BLaER1 treated with 17β-estradiol and CSF1 and Interleukin-3, amounts not matched to agents 10 nM and 100 nM (cell line): ENCODE measurements around the gene SMURF1.
A peak's percentile ranks its signal among the peaks of the same experiment; 100 is the strongest.

Experiments
- H3K27ac ChIP-seq, 11 experiments: shearing (Covaris generic); formaldehyde crosslinking; 2 replicates each; pipeline ENCODE4 v1.8.1; 2022
- H3K27me3 ChIP-seq, 11 experiments: shearing (Covaris generic); formaldehyde crosslinking; 2 replicates each; pipeline ENCODE4 v1.8.1; 2022
- H3K36me3 ChIP-seq, 11 experiments: shearing (Covaris generic); formaldehyde crosslinking; 2 replicates each; pipeline ENCODE4 v1.8.1; 2022
- H3K4me1 ChIP-seq, 10 experiments: shearing (Covaris generic); formaldehyde crosslinking; 2 replicates each; pipeline ENCODE4 v1.8.1; 2022
- H3K4me2 ChIP-seq, 11 experiments: shearing (Covaris generic); formaldehyde crosslinking; 2 replicates each; pipeline ENCODE4 v1.8.1; 2022
- H3K4me3 ChIP-seq, 10 experiments: shearing (Covaris generic); formaldehyde crosslinking; 2 replicates each; pipeline ENCODE4 v1.8.1; 2022
- H3K9ac ChIP-seq, 11 experiments: shearing (Covaris generic); formaldehyde crosslinking; 2 replicates each; pipeline ENCODE4 v1.8.1; 2022
- H3K9me3 ChIP-seq, 11 experiments: shearing (Covaris generic); formaldehyde crosslinking; replicated peaks in 1 of 11; 2 replicates each; pipeline ENCODE4 v1.8.1; 2022
- H4K20me1 ChIP-seq, 11 experiments: shearing (Covaris generic); formaldehyde crosslinking; 2 replicates each; pipeline ENCODE4 v1.8.1; 2022
- Cebpa-rat ChIP-seq, 11 experiments: shearing (Covaris generic); IDR thresholded peaks; 2 replicates each; pipeline ENCODE4 v1.8.1; 2022

The SMURF1 gene

DNA sequence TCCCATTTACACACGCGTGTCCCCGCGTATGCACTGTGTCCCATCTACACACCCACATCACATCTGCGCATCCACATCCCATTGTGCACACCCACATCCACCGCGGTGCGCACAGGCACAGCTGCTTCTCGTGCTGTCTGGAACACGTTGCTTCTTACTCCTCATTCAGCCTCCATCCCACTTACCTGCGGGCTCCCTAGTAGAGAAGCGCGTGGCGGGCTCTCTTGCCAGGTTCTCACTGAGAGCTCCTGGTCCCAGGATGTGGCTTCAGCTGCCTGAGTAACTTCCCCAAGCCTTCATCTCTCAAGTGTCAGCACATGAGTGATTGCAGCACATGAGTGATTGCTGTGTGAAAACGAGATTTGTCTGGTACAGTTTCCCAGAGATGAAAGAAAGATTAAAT, 147.8 kb downstream of the SMURF1 start:
- Histone ChIP-seq H3K27me3 (no peaks in the 10 kb centered on the region), H3K4me1 (peaks cover 0 to 18% (median 6%) of the 10 kb centered on the region in 10 experiments; a peak in 8 of 20 replicates), H3K36me3 (peaks cover 99 to 100% (median 100%) of the 10 kb centered on the region in 11 experiments), H4K20me1 (peaks cover 0 to 70% (median 22%) of the 10 kb centered on the region in 11 experiments; a peak in 12 of 22 replicates), H3K9me3 (no peaks in the 10 kb centered on the region), H3K4me3 (no peak overlapping the region), H3K27ac (no peak overlapping the region), H3K9ac (no peak overlapping the region; a peak in 2 of 22 replicates), H3K4me2 (peak overlapping the region in 1 of 11 experiments; percentile 5; a peak in 1 of 22 replicates)
- TF ChIP-seq Cebpa-rat (IDR thresholded peaks at IDR 0.05), result no peak

DNA sequence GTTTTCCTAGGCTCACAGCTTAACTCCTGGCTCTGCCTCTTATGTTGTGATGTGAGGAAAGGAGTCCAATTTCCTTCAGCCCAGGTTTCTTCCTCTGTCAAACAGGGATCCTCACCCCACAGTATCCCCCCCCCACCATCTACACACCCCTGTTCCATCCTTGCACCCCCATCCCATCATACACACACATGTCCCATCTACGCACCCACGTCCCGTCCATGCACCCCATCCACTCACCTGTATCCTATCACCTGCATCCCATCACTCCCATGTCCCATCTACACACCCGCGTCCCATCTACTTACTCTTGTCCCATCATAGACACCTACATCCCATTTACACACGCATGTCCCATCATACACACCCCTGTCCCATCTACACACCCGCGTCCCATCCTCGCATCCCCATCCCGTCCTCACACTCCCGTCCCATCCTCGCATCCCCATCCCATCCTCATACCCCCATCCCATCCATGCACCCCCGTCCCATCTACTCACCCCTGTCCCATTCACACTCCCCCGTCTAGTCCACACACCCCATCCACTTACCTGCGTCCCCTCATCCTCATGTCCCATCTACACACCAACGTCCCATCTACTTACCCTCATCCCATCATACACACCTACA, 148.3 kb downstream of the SMURF1 start:
- Histone ChIP-seq H3K27ac (no peak overlapping the region), H3K4me3 (no peak overlapping the region), H3K36me3 (peaks cover 99 to 100% (median 100%) of the 10 kb centered on the region in 11 experiments), H3K9me3 (no peaks in the 10 kb centered on the region), H3K27me3 (no peaks in the 10 kb centered on the region), H4K20me1 (peaks cover 0 to 73% (median 22%) of the 10 kb centered on the region in 11 experiments; a peak in 12 of 22 replicates), H3K4me1 (peaks cover 0 to 20% (median 6%) of the 10 kb centered on the region in 10 experiments; a peak in 8 of 20 replicates), H3K4me2 (no peak overlapping the region), H3K9ac (no peak overlapping the region; a peak in 2 of 22 replicates)
- TF ChIP-seq Cebpa-rat (IDR thresholded peaks at IDR 0.05), result no peak

DNA sequence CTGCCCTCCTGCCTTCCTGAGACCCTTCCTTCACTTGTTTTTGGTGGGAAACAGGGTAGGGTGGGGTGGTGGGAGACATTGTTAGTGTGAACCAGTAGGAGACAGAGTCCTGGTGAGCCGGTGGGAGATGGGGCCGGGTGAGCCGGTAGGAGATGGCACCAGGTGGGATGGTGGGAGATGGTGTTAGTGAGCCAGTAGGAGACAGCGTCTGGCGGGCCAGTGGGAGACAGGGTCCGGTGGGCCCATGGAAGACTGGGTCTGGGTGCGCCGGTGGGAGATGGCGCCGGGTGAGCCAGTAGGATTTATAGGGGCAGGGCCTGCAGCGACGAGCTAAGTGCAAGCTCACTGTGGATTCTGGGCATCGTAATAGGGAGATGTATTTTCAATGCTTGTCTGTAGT, 148.8 kb downstream of the SMURF1 start:
- no peak for TF ChIP-seq Cebpa-rat (IDR thresholded peaks at IDR 0.05)
- Histone ChIP-seq H3K36me3 (peaks cover 99 to 100% (median 100%) of the 10 kb centered on the region in 11 experiments), H3K9ac (no peak overlapping the region), H3K4me1 (peaks cover 0 to 20% (median 6%) of the 10 kb centered on the region in 10 experiments; a peak in 8 of 20 replicates), H3K4me2 (no peak overlapping the region), H4K20me1 (peaks cover 0 to 68% (median 22%) of the 10 kb centered on the region in 11 experiments; a peak in 12 of 22 replicates), H3K9me3 (no peaks in the 10 kb centered on the region), H3K4me3 (no peak overlapping the region), H3K27me3 (no peaks in the 10 kb centered on the region), H3K27ac (no peak overlapping the region)

DNA sequence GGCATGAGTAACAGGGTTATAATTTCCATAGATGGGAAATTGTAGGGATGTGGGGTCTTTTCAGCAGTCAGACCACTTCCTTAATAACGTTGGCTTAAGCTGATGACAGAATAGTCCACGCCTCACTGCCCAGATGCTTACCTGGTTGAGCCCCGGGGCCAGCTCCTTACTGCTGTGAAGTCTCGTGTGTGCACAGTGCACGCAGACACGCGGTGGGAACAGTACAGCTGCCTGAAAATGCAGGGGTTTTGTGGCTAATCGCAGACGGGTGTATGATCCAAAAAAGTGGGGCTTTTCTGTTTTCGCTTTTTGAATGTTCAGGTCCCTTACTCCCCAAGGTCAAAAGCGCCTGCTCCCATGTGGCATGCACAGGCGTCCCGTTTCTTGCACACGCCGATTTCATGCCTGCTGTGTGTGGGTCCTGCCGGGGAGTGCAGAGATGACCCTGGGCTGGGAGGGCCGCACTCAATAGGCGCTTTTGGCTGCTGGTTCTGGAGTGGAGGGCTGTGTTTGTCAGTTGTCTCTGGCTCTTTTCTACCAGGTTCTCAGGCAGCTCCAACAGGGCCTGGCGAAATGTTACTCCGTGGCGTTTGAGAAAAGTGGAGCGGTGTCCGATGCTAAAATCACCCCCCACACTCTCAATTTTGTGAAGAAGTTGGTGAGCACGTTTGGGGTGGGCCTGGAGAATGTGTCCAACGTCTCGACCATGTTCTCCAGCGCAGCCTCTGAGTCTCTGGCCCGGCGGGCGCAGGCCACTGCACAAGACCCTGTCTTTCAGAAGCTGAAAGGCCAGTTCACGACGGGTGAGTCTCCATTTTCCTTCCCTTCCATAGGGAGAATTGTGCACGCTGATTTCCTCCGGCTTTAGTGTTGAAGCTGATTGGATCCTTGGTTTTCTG, 149.6 kb downstream of the SMURF1 start:
- Histone ChIP-seq H3K36me3 (peaks cover 99 to 100% (median 100%) of the 10 kb centered on the region in 11 experiments), H3K4me3 (no peak overlapping the region), H3K27ac (no peak overlapping the region), H3K4me1 (peaks cover 0 to 23% (median 6%) of the 10 kb centered on the region in 10 experiments; a peak in 9 of 20 replicates), H3K27me3 (no peaks in the 10 kb centered on the region), H4K20me1 (peaks cover 0 to 64% (median 19%) of the 10 kb centered on the region in 11 experiments; a peak in 12 of 22 replicates), H3K4me2 (no peak overlapping the region), H3K9me3 (no peaks in the 10 kb centered on the region), H3K9ac (no peak overlapping the region)
- TF ChIP-seq Cebpa-rat (IDR thresholded peaks at IDR 0.05), result no peak

DNA sequence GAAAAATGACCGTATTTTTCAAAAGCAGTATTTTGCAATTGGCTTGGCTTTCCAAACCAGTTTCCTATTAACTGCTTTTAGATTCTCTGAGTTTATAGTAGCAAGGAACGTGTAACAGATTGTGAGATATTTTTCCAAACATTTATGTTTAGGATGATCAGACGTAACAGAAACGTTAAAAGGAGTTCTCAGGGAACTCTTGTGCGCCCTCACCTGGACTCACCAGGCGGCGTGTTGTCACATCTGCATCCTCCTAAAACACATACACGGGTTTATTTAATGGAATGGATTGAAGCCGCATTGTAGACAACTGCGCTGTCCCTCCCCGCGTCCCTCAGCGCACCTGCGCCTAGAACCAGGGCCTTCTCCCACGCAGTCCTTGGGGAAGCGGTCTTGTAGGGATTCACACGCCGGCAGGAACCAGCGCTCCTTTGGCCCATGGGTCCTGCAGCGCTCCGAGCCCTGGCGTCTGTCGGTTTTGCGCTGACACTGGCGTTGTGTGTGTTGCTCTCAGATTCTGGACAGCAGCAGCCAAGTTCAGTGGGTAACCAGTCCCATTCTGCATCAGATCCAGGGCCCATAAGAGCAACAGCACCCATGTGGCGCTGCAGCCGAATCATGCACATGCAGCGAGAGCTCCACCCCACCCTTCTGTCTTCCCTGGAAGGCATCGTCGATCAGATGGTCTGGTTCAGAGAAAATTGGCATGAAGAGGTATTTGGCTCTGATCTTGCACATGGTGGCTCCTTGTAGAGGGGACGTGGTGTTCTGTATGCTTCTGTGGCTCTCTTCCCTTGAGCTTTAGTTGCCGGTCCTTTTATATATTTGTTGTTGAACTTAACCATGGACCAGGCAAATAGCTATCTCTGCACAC, 150.6 kb downstream of the SMURF1 start:
- Histone ChIP-seq H3K4me3 (no peak overlapping the region), H3K9me3 (no peaks in the 10 kb centered on the region), H3K4me1 (peaks cover 0 to 34% (median 16%) of the 10 kb centered on the region in 10 experiments; a peak in 13 of 20 replicates), H3K27ac (no peak overlapping the region), H3K4me2 (no peak overlapping the region), H3K27me3 (no peaks in the 10 kb centered on the region), H3K9ac (no peak overlapping the region), H4K20me1 (peaks cover 0 to 68% (median 25%) of the 10 kb centered on the region in 11 experiments; a peak in 12 of 22 replicates), H3K36me3 (peaks cover 99 to 100% (median 100%) of the 10 kb centered on the region in 11 experiments)
- TF ChIP-seq Cebpa-rat (IDR thresholded peaks at IDR 0.05), result no peak

DNA sequence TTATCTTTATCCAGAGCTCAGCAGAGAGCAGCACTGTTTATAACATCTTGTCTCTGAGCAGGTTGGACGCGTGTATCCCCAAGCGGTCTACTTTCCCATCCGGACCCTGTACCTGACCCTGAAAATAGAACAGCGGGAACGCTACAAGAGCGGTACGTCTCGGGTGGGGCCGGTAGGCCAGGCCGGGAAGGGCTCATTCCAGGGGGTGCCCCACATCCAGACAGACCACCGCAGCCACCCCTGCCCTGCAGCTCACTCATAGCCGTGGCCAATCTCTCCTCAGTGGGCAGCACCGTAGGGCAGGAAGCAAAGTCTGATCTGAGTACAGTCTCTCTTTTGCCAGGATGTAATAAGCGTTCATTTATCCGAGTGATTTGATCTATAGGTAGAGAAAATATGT, 151.8 kb downstream of the SMURF1 start:
- Histone ChIP-seq H3K36me3 (peaks cover 99 to 100% (median 100%) of the 10 kb centered on the region in 11 experiments), H3K4me2 (no peak overlapping the region; a peak in 1 of 22 replicates), H3K4me1 (peaks cover 0 to 43% (median 17%) of the 10 kb centered on the region in 10 experiments; a peak in 13 of 20 replicates), H3K9me3 (no peaks in the 10 kb centered on the region), H3K4me3 (no peak overlapping the region), H4K20me1 (peaks cover 0 to 73% (median 25%) of the 10 kb centered on the region in 11 experiments; a peak in 12 of 22 replicates), H3K27me3 (no peaks in the 10 kb centered on the region), H3K9ac (no peak overlapping the region; a peak in 1 of 22 replicates), H3K27ac (no peak overlapping the region)
- TF ChIP-seq Cebpa-rat (IDR thresholded peaks at IDR 0.05), result no peak

DNA sequence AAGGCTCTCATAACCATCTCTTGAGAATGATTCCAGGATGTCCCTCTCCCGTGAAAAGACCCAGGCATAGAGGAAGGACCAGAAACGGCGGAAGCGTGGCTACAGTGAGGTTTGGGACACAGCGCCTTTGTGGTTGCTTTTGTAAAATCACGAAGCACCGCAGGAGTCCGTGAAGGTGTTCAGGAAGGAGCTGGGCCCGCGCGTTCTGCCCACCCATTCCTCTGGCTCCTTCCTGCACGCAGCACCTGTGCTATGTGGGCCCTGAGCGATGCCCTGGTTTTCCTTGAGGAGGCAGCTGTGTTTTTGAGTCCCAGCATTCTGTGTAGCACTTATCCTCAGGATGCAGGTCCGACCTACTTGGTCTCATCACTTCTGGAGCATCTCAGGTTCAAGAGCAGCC, 152.8 kb downstream of the SMURF1 start:
- Histone ChIP-seq H3K36me3 (peaks cover 100% of the 10 kb centered on the region in 11 experiments), H3K4me2 (no peak overlapping the region)

DNA sequence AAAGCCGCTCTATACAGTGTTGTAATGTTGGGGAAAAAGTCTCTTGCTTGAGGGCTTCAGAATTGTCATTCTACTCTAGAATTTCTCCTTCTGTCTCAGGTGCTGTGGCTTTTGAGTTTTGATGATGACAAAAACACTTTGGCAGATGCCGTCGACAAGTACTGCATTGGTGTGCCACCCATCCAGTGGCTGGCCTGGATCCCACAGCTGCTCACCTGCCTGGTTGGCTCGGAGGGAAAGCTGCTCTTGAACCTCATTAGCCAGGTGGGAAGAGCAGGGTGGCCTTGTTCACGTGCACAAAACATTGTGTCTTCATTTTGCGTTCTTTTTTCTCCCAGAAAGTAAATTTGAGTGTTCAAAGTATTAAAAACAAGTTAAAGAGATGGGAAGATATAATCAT, 153.6 kb downstream of the SMURF1 start:
- Histone ChIP-seq H3K4me3 (no peak overlapping the region), H3K4me2 (no peak overlapping the region), H3K27me3 (no peaks in the 10 kb centered on the region), H3K4me1 (peaks cover 0 to 35% (median 12%) of the 10 kb centered on the region in 10 experiments; a peak in 13 of 20 replicates), H3K9ac (no peak overlapping the region), H3K9me3 (peaks cover 7 to 12% (median 9%) of the 10 kb centered on the region in 11 experiments; a peak in 21 of 22 replicates), H4K20me1 (peaks cover 0 to 61% (median 22%) of the 10 kb centered on the region in 11 experiments; a peak in 12 of 22 replicates), H3K36me3 (peaks cover 100% of the 10 kb centered on the region in 11 experiments), H3K27ac (no peak overlapping the region)
- TF ChIP-seq Cebpa-rat (IDR thresholded peaks at IDR 0.05), result no peak

More for the DNA sequence above, 152.8 kb downstream of the SMURF1 start:
- peak overlapping the region in 1 of 11 experiments; percentile 17; a peak in 1 of 22 replicates for H3K9ac ChIP-seq
- TF ChIP-seq Cebpa-rat (IDR thresholded peaks at IDR 0.05), result no peak
- H3K9me3 ChIP-seq, result peaks cover 0 to 4% (median 1%) of the 10 kb centered on the region in 11 experiments; a peak in 15 of 22 replicates
- H3K27me3 ChIP-seq, result no peaks in the 10 kb centered on the region
- H3K4me1 ChIP-seq, result peaks cover 0 to 41% (median 15%) of the 10 kb centered on the region in 10 experiments; a peak in 13 of 20 replicates
- no peak overlapping the region for H3K27ac ChIP-seq
- H4K20me1 ChIP-seq, result peaks cover 0 to 69% (median 25%) of the 10 kb centered on the region in 11 experiments; a peak in 12 of 22 replicates
- no peak overlapping the region for H3K4me3 ChIP-seq
